GM12878 (cell line): ENCODE results near the gene RGS16. TPM values are rescaled to one million over a fixed set of nuclear protein-coding genes. Genes with fewer than 3 reads are reported as not detected.

Source experiments
- ATAC-seq: fragments of 200-7000 bp; cut with Tn5 transposase; 3 replicates; pipeline ENCODE4 v1.9.1; 2020; ENCODE audit warnings: mild to moderate bottlenecking, moderate library complexity
- BruUV-seq: library from RNA; stranded (reverse); fragments of 400-500 nt; replicated peaks from 2 replicates; lab custom pipeline; 2021; lab: Mats Ljungman, UMichigan
- CTCF ChIA-PET: fragments of 300-600 bp; sonication (Branson Sonifier 250); formaldehyde crosslinking; extraction: SDS; loops from one replicate; lab custom pipeline; 2021; ENCODE audit warnings: inconsistent platforms; lab: Yijun Ruan, JAX
- POLR2A ChIA-PET: fragments of 350-600 bp; formaldehyde crosslinking; extraction: SDS; loops from one replicate; lab custom pipeline; 2021; ENCODE audit warnings: inconsistent platforms; lab: Charles Lee
- RAD21 ChIA-PET: fragments of 300-600 bp; sonication (Branson Sonifier 250); formaldehyde crosslinking; loops from one replicate; lab custom pipeline; 2023; ENCODE audit warnings: antibody characterized with exemption; ENCODE audit not compliant: unreplicated experiment; lab: Charles Lee
- SMC1A ChIA-PET: fragments of 300-600 bp; sonication (Branson Sonifier 250); formaldehyde crosslinking; loops from one replicate; lab custom pipeline; 2023; ENCODE audit not compliant: unreplicated experiment, uncharacterized antibody; lab: Charles Lee
- DNase-seq: peaks from one replicate; pipeline ENCODE4 v3.0.0-alpha.2; 2011; ENCODE audit warnings: low read depth, low spot score
- FAIRE-seq: peaks from 3 replicates; lab custom pipeline; 2011; peaks lifted over from hg19 to GRCh38; lab: Jason Lieb, UNC
- H2AFZ ChIP-seq: 2 replicates; pipeline ENCODE4 v1.6.0; 2011; ENCODE audit warnings: low read depth, low read length, control low read depth; ENCODE audit not compliant: control insufficient read depth
- H3K27ac ChIP-seq: 2 replicates; pipeline ENCODE4 v1.5.1; 2011; ENCODE audit warnings: control low read depth; ENCODE audit not compliant: control insufficient read depth, insufficient read depth
- H3K27me3 ChIP-seq, 2 experiments: replicated peaks in 1 of 2; 2 replicates each; pipeline versions ENCODE4 v1.6.0 to v1.6.1; 2011; ENCODE audit warnings: low read length in 1 of 2; ENCODE audit not compliant: control insufficient read depth in 2 of 2, insufficient read depth in 2 of 2
- H3K36me3 ChIP-seq, 2 experiments: 2 replicates each; pipeline ENCODE4 v1.5.1; 2011; ENCODE audit warnings: low read length in 1 of 2; ENCODE audit not compliant: control insufficient read depth in 2 of 2, insufficient read depth in 2 of 2
- H3K4me1 ChIP-seq: 2 replicates; pipeline ENCODE4 v1.6.1; 2011; ENCODE audit warnings: mild to moderate bottlenecking, low read length, moderate library complexity, mixed read lengths; ENCODE audit not compliant: control insufficient read depth, insufficient read depth
- H3K4me2 ChIP-seq: 2 replicates; pipeline ENCODE4 v1.6.0; 2011; ENCODE audit warnings: control low read depth; ENCODE audit not compliant: control insufficient read depth, insufficient read depth
- H3K4me3 ChIP-seq: fragments of 200-600 bp; sonication (generic); 2 replicates; pipeline ENCODE4 v1.5.1; 2016
- H3K79me2 ChIP-seq: 2 replicates; pipeline ENCODE4 v1.6.0; 2011; ENCODE audit warnings: low read length; ENCODE audit not compliant: control insufficient read depth, insufficient read depth
- H3K9ac ChIP-seq: 2 replicates; pipeline ENCODE4 v1.8.0; 2011; ENCODE audit warnings: low read length, control low read depth, mixed read lengths; ENCODE audit not compliant: control insufficient read depth, insufficient read depth
- H3K9me3 ChIP-seq: replicated peaks from 3 replicates; pipeline ENCODE4 v1.5.1; 2011; ENCODE audit warnings: mild to moderate bottlenecking, low read length; ENCODE audit not compliant: control insufficient read depth, insufficient read depth
- H4K20me1 ChIP-seq: 2 replicates; pipeline ENCODE4 v1.6.0; 2011; ENCODE audit not compliant: control insufficient read depth, insufficient read depth
- BHLHE40 ChIP-seq, 2 experiments: fragments of 450-650 bp in 1 of 2; IDR thresholded peaks; 2 replicates each; pipeline ENCODE4 v1.6.1; 2011 to 2017; ENCODE audit warnings: low read depth in 2 of 2, borderline replicate concordance in 1 of 2, improper control_type of control experiment in 1 of 2, low read length in 1 of 2, mild to moderate bottlenecking in 1 of 2
- CEBPB ChIP-seq, 2 experiments: fragments of 150-350 bp in 1 of 2; IDR thresholded peaks; 2 replicates each; pipeline ENCODE4 v1.6.1; 2012 to 2014; ENCODE audit warnings: low read depth in 2 of 2, low read length in 2 of 2, borderline replicate concordance in 1 of 2, inconsistent platforms in 1 of 2
- HDAC2 ChIP-seq: fragments of 200-600 bp; sonication (generic); IDR thresholded peaks from 2 replicates; pipeline ENCODE4 v1.6.1; 2017
- JUNB ChIP-seq: IDR thresholded peaks from 2 replicates; pipeline ENCODE4 v1.6.1; 2016; ENCODE audit warnings: antibody characterized with exemption, mild to moderate bottlenecking
- KAT2A ChIP-seq: conservative IDR thresholded peaks from 2 replicates; pipeline ENCODE4 v1.6.1; 2011; ENCODE audit warnings: low read depth, low read length; ENCODE audit not compliant: control insufficient read depth
- MEF2A ChIP-seq: IDR thresholded peaks from 2 replicates; pipeline ENCODE4 v1.6.1; 2011; ENCODE audit warnings: low read depth, mild to moderate bottlenecking, low read length, moderate library complexity; ENCODE audit not compliant: insufficient read depth
- NBN ChIP-seq: fragments of 450-650 bp; IDR thresholded peaks from 2 replicates; pipeline ENCODE4 v1.6.1; 2016
- SUZ12 ChIP-seq: fragments of 200-600 bp; sonication (generic); IDR thresholded peaks from one replicate; pipeline ENCODE4 v1.6.1; 2018; ENCODE audit warnings: antibody characterized with exemption, mild to moderate bottlenecking; ENCODE audit not compliant: unreplicated experiment
- YBX1 ChIP-seq: fragments of 450-650 bp; IDR thresholded peaks from 2 replicates; pipeline ENCODE4 v1.6.1; 2016; ENCODE audit warnings: antibody characterized with exemption
- whole genome bisulfite sequencing: methylation state at CpG from one replicate; pipeline ENCODE4 v1.1.6; 2016; ENCODE audit warnings: low lambda C conversion rate; ENCODE audit not compliant: insufficient replicate concordance, insufficient coverage; ENCODE audit errors: missing lambda C conversion rate; 5-methylcytosine and 5-hydroxymethylcytosine counted together
- in situ Hi-C: fragments of 300-500 bp; cut with MboI; formaldehyde crosslinking; loops from 9 replicates; pipeline ENCODE4 v1.14.3; 2018; ENCODE audit warnings: mixed read lengths
- intact Hi-C: fragments of 100-400 bp; cut with micrococcal nuclease; formaldehyde crosslinking; loops from one replicate; pipeline ENCODE4 v1.14.2; 2022; ENCODE audit not compliant: unreplicated experiment
- polyA plus RNA-seq, 11 experiments: library from polyadenylated mRNA; depleted of rRNA in 4 of 11; unstranded in 6 of 11; stranded (reverse) in 5 of 11; fragments of >200 nt; fragmentation: Nextera tagmentation in 4 of 11; fragmentation: Illumina TruSeq in 1 of 11; extraction: Ambion mirVana in 4 of 11; extraction: Trizol in 1 of 11; gene quantifications; 1 replicate in 1 of 11; 2 replicates in 10 of 11; pipeline versions ENCODE4 v1.2.1 to v1.2.3, GENCODE V29; 2011 to 2016; ENCODE audit warnings: inconsistent platforms in 2 of 11, missing spikeins in 2 of 11, low read depth in 1 of 11
- total RNA-seq, 4 experiments: library from RNA; depleted of rRNA in 3 of 4; stranded (reverse); fragments of >200 nt in 3 of 4; fragmentation: Illumina TruSeq in 1 of 4; extraction: Trizol in 1 of 4; gene quantifications; 2 replicates each; pipeline versions ENCODE4 v1.2.1 to v1.2.3, GENCODE V29; 2013 to 2021
- TF ChIP-seq, protein P1 (sequence below): fragments of 450-650 bp; IDR thresholded peaks from 2 replicates; pipeline ENCODE4 v1.6.1; 2017; ENCODE audit warnings: mild to moderate bottlenecking
- TF ChIP-seq, protein P2 (sequence below): IDR thresholded peaks from 2 replicates; pipeline ENCODE4 v1.6.1; 2011; ENCODE audit warnings: low read depth, low read length, improper control_type of control experiment, borderline replicate concordance
- TF ChIP-seq, protein P3 (sequence below): IDR thresholded peaks from 2 replicates; pipeline ENCODE4 v1.6.1; 2012; ENCODE audit warnings: low read length, inconsistent platforms

RGS16 gene
- total and polyA plus RNA-seq, 10 of the 15 experiments (the other 5 are each of a cell fraction or from before 2014, with no cell fraction given), result 16.4 to 58.2 (median 44.6) TPM

DNA sequence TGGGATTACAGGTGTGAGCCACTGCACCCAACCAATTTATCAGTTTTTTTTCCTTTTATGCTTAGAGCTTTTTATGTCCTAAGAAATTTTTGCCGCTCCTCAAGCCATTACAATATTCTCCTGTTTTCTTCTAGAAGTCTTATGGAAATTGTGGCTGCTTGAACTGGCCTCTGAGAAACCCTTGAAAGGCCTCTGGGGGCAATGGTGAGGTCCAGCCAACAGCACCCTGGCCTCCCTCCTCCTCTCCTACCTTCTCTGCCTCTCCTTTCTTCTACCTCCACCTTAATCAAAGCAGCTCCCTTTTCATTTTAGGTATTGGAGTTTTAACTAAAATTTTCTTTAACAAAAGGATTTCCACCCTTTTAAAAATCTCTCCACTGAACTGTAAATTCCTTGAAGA lies 24.5 kb upstream of the RGS16 start:
- H3K4me1 ChIP-seq, result peaks cover 62% of the 10 kb centered on the region
- RAD21 ChIA-PET, result interaction anchor here (1.0 to 3.2 kb wide), 11 partner anchors 11 to 155 kb away, joined by 3 to 31 read pairs (median 4); partner anchors contain the start of gene RGS16
- CTCF ChIA-PET, result interaction anchor here (0.6 to 4.3 kb wide), 9 partner anchors 9 to 155 kb away, joined by 3 to 31 read pairs (median 4); partner anchors contain the start of gene RGS16
- no peak overlapping the region for H3K27ac ChIP-seq
- TF ChIP-seq CEBPB (IDR thresholded peaks at IDR 0.05; ENCODE audit: borderline replicate concordance in 1 of 2, low read depth in 2 of 2, low read length in 2 of 2), result no peak
- intact Hi-C loops, result loop anchor here (1.0 kb wide), 1 partner anchor 13 kb away; no protein-coding TSS in a partner anchor
- DNase-seq (no peak), ATAC-seq (no peak), FAIRE-seq (no peak)
- no peaks in the 10 kb centered on the region for H3K27me3 ChIP-seq
- H3K4me2 ChIP-seq, result no peak overlapping the region
- no peaks in the 10 kb centered on the region for H3K36me3 ChIP-seq
- H4K20me1 ChIP-seq, result no peaks in the 10 kb centered on the region
- 100% methylated on average over 1 of the region's 1 CpG for WGBS
- POLR2A ChIA-PET, result interaction anchor here (0.5 to 5.1 kb wide), 8 partner anchors 12 to 93 kb away, joined by 3 to 51 read pairs (median 4); partner anchors contain the start of gene RGS16
- no TSS peak for BruUV-seq
- H3K9me3 ChIP-seq, result no peaks in the 10 kb centered on the region
- no peaks in the 10 kb centered on the region for H3K79me2 ChIP-seq
- H3K9ac ChIP-seq, result no peak overlapping the region
- SMC1A ChIA-PET, result interaction anchor here (0.9 to 14.8 kb wide), 11 partner anchors 10 to 154 kb away, joined by 3 to 238 read pairs (median 11); partner anchors contain the start of gene RGS16
- in situ Hi-C loops, result no loop called here
- no peak overlapping the region for H3K4me3 ChIP-seq
- no peak overlapping the region for H2AFZ ChIP-seq

DNA sequence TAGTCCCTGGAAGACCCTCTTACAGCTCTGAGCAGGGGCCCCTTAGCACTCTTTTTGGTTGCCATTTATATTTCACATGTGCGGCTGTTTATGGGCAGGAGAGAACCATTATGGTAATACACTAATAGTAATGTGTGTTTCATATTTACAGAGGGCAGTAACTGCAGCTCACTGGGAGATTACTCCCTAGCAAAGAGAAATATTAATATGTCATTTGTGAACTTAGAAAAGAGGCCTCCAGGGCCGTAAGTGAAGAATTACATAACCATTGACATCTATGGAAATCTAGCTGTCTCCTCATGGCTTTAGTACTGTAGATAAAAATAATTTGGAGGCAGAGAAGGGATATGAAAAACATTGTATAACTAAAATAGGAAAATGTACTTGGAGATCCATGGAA lies 23.4 kb upstream of the RGS16 start:
- Histone ChIP-seq H3K4me3 (no peak overlapping the region), H3K79me2 (no peaks in the 10 kb centered on the region), H3K36me3 (no peaks in the 10 kb centered on the region), H3K4me2 (no peak overlapping the region), H3K9me3 (no peaks in the 10 kb centered on the region), H3K4me1 (peaks cover 72% of the 10 kb centered on the region), H3K27me3 (no peaks in the 10 kb centered on the region), H3K27ac (no peak overlapping the region), H4K20me1 (no peaks in the 10 kb centered on the region), H2AFZ (no peak overlapping the region), H3K9ac (no peak overlapping the region)
- CTCF ChIA-PET, result interaction anchor here (0.9 to 4.3 kb wide), 7 partner anchors 11 to 157 kb away, joined by 3 to 31 read pairs (median 7); partner anchors contain the start of gene RGS16
- ATAC-seq (no peak), FAIRE-seq (no peak), DNase-seq (no peak)
- BruUV-seq, result no TSS peak
- SMC1A ChIA-PET, result interaction anchor here (0.9 to 14.8 kb wide), 8 partner anchors 10 to 155 kb away, joined by 3 to 238 read pairs (median 20); partner anchors contain the start of gene RGS16
- intact Hi-C loops, result no loop called here
- POLR2A ChIA-PET, result interaction anchor here (1.4 to 5.1 kb wide), 3 partner anchors 11 to 49 kb away, joined by 6 to 51 read pairs (median 7); partner anchors contain the start of gene RGS16
- RAD21 ChIA-PET, result interaction anchor here (0.7 to 1.8 kb wide), 7 partner anchors 11 to 159 kb away, joined by 3 to 5 read pairs (median 4); no protein-coding TSS in a partner anchor
- in situ Hi-C loops, result no loop called here
- 95% methylated on average over 2 of the region's 2 CpGs for WGBS
- TF ChIP-seq KAT2A (no peak), HDAC2 (no peak), YBX1 (no peak), BHLHE40 (IDR thresholded peaks at IDR 0.05; ENCODE audit: borderline replicate concordance in 1 of 2, low read depth in 2 of 2, low read length in 1 of 2) (no peak), NBN (no peak), MEF2A (no peak), JUNB (no peak), SUZ12 (no peak)
- TF ChIP-seq, protein P1, sequence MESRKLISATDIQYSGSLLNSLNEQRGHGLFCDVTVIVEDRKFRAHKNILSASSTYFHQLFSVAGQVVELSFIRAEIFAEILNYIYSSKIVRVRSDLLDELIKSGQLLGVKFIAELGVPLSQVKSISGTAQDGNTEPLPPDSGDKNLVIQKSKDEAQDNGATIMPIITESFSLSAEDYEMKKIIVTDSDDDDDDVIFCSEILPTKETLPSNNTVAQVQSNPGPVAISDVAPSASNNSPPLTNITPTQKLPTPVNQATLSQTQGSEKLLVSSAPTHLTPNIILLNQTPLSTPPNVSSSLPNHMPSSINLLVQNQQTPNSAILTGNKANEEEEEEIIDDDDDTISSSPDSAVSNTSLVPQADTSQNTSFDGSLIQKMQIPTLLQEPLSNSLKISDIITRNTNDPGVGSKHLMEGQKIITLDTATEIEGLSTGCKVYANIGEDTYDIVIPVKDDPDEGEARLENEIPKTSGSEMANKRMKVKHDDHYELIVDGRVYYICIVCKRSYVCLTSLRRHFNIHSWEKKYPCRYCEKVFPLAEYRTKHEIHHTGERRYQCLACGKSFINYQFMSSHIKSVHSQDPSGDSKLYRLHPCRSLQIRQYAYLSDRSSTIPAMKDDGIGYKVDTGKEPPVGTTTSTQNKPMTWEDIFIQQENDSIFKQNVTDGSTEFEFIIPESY, result no peak
- TF ChIP-seq, protein P2, sequence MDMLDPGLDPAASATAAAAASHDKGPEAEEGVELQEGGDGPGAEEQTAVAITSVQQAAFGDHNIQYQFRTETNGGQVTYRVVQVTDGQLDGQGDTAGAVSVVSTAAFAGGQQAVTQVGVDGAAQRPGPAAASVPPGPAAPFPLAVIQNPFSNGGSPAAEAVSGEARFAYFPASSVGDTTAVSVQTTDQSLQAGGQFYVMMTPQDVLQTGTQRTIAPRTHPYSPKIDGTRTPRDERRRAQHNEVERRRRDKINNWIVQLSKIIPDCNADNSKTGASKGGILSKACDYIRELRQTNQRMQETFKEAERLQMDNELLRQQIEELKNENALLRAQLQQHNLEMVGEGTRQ, result no peak
- TF ChIP-seq, protein P3, sequence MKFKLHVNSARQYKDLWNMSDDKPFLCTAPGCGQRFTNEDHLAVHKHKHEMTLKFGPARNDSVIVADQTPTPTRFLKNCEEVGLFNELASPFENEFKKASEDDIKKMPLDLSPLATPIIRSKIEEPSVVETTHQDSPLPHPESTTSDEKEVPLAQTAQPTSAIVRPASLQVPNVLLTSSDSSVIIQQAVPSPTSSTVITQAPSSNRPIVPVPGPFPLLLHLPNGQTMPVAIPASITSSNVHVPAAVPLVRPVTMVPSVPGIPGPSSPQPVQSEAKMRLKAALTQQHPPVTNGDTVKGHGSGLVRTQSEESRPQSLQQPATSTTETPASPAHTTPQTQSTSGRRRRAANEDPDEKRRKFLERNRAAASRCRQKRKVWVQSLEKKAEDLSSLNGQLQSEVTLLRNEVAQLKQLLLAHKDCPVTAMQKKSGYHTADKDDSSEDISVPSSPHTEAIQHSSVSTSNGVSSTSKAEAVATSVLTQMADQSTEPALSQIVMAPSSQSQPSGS, result no peak
